KMS-11 (cell line): ENCODE data around the gene KAT8.

Experiments
- H2AFZ ChIP-seq: fragments of 200-600 bp; sonication (generic); 2 replicates; pipeline ENCODE4 v1.6.1; 2016; ENCODE audit warnings: antibody characterized with exemption, mixed run types, low read depth
- H3K27ac ChIP-seq: fragments of 200-600 bp; sonication (generic); 2 replicates; pipeline ENCODE4 v1.6.1; 2016; ENCODE audit warnings: mild to moderate bottlenecking, mixed run types
- H3K27me3 ChIP-seq: fragments of 200-600 bp; sonication (generic); 2 replicates; pipeline ENCODE4 v1.6.1; 2017; ENCODE audit warnings: mild to moderate bottlenecking, low read depth, mixed run types, moderate library complexity; ENCODE audit not compliant: insufficient read depth
- H3K36me3 ChIP-seq: fragments of 200-600 bp; sonication (generic); 2 replicates; pipeline ENCODE4 v1.6.1; 2017; ENCODE audit warnings: mild to moderate bottlenecking, mixed run types; ENCODE audit not compliant: insufficient read depth
- H3K4me1 ChIP-seq: fragments of 200-600 bp; sonication (generic); 2 replicates; pipeline ENCODE4 v1.6.1; 2016; ENCODE audit warnings: mild to moderate bottlenecking, low read depth, mixed run types; ENCODE audit not compliant: poor library complexity, severe bottlenecking
- H3K4me2 ChIP-seq: fragments of 200-600 bp; sonication (generic); 2 replicates; pipeline ENCODE4 v1.7.0; 2016; ENCODE audit warnings: mild to moderate bottlenecking, mixed run types
- H3K4me3 ChIP-seq: fragments of 200-600 bp; sonication (generic); IDR thresholded peaks from 2 replicates; pipeline ENCODE4 v1.6.1; 2017; ENCODE audit warnings: low read depth, low read length, mixed read lengths; ENCODE audit not compliant: insufficient read depth
- H3K79me2 ChIP-seq: fragments of 200-600 bp; sonication (generic); 2 replicates; pipeline ENCODE4 v1.6.1; 2016; ENCODE audit warnings: low read depth, mixed run types; ENCODE audit not compliant: insufficient read depth
- H3K9ac ChIP-seq: fragments of 200-600 bp; sonication (generic); 2 replicates; pipeline ENCODE4 v1.6.1; 2016; ENCODE audit warnings: mild to moderate bottlenecking, mixed run types
- H4K20me1 ChIP-seq: fragments of 200-600 bp; sonication (generic); 2 replicates; pipeline ENCODE4 v1.6.1; 2016; ENCODE audit warnings: mild to moderate bottlenecking, mixed run types; ENCODE audit not compliant: insufficient read depth
- TF ChIP-seq, protein P1 (sequence below): fragments of 200-600 bp; sonication (generic); conservative IDR thresholded peaks from 2 replicates; pipeline ENCODE4 v1.6.1; 2017; ENCODE audit warnings: low read depth, mild to moderate bottlenecking, antibody characterized with exemption, low read length, moderate library complexity, mixed read lengths

The KAT8 gene

DNA sequence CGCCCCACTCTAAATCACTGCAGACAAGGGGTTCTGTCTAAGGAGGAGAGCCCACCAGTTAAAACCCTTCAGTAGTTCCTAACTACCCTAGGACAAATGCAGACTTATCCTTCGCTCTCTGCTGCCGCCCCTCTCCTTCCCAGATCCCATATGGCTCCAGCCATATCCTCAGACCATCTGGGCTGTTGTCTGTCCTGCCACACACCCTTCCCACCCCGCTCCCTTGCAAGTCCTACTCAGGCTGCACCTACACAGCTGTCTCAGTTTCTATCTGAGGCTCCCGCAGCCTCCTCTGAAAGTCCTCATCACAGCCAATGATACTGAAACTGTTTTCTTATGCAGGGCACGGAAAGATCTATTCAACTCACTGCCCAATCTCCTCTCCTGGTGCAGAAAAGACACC lies 10.0 kb upstream of the KAT8 start:
- Histone ChIP-seq H3K36me3 (no peaks in the 10 kb centered on the region), H4K20me1 (no peaks in the 10 kb centered on the region), H3K79me2 (peaks cover 14% of the 10 kb centered on the region; the same call in 1 of the 2 replicates), H3K4me2 (peak overlapping the region; percentile 98), H3K4me3 (peak overlapping the region; percentile 67), H3K4me1 (peaks cover 21% of the 10 kb centered on the region), H3K9ac (peak overlapping the region; percentile 87), H3K27ac (peak overlapping the region; percentile 87), H3K27me3 (no peaks in the 10 kb centered on the region), H2AFZ (peak overlapping the region; percentile 75)
- TF ChIP-seq, protein P1, sequence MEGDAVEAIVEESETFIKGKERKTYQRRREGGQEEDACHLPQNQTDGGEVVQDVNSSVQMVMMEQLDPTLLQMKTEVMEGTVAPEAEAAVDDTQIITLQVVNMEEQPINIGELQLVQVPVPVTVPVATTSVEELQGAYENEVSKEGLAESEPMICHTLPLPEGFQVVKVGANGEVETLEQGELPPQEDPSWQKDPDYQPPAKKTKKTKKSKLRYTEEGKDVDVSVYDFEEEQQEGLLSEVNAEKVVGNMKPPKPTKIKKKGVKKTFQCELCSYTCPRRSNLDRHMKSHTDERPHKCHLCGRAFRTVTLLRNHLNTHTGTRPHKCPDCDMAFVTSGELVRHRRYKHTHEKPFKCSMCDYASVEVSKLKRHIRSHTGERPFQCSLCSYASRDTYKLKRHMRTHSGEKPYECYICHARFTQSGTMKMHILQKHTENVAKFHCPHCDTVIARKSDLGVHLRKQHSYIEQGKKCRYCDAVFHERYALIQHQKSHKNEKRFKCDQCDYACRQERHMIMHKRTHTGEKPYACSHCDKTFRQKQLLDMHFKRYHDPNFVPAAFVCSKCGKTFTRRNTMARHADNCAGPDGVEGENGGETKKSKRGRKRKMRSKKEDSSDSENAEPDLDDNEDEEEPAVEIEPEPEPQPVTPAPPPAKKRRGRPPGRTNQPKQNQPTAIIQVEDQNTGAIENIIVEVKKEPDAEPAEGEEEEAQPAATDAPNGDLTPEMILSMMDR = no peak

DNA sequence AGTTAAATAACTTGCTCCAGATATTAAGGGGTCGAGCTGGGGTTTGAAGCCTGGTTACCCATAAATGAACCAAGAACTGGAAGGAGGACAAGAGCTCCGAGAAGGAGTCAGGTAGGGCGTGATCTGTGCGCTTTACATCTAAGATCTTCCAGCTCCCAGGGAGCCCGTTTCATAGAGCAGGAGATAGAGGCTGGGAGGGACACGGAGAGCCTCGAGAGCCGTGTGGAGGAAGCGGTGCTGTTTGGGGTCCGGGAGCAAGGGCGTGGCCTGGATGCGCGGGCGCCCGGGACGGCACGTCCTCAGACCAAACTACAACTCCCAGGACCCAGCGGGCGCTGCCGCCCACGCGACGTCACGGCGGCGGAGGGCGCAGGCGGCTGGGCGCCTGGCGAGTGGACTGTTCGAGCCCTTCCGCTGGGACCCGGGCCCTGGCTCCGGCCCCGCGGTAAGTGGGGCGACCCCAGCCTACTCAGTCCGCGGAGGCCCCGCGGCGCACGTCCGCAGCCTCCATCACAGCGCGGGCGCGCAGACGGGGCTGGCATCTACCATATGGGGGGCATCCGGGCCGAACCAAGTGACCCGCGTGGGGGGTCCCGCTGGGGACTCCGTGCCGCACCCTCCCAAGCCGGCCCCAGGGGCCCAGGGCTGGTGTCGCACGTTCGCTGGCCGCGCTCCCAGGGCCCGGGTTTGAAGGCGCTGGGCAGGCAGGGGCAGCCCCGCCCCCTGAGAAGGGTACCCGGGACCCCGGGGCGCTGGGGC lies 9.2 kb upstream of the KAT8 start, which contains the start of gene BCKDK:
BCKDK (plus strand) TSS at position 352 of the 759 bp plus-strand sequence. CDS start 838 bp downstream, outside the sequence.
- Histone ChIP-seq H3K4me1 (peaks cover 21% of the 10 kb centered on the region), H3K27ac (peak within 1 kb of the TSS; percentile 87)
- TF ChIP-seq, protein P1 = no peak

DNA sequence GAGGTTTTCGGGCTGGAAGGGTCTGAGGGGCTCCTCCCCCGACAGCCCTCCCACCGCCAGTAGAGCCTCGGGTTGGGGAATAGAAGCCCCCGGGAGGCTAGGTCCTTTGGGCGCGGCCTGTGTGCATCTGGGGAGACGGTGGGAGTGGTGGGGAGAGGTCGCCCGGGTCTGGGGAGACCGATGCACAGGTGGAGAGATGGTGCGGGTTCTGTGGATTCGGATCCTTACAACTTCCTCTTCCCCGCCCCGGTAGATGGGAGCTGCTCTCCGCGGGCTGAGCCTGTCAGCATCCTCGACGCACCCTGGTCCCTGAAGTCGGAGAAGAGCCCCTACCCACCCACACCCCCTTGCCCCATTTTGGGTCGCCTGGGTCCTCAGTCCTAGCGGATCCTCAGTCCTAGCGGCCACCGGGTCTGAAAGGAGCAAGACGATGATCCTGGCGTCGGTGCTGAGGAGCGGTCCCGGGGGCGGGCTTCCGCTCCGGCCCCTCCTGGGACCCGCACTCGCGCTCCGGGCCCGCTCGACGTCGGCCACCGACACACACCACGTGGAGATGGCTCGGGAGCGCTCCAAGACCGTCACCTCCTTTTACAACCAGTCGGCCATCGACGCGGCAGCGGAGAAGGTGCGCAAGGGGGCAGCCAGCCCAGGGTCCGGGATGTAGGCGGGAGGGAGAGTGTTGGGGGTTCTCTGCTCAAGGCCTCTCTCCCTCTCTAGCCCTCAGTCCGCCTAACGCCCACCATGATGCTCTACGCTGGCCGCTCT lies 8.5 kb upstream of the KAT8 start:
- peak overlapping the region; percentile 87 for H3K9ac ChIP-seq
- TF ChIP-seq, protein P1 = no peak
- peak overlapping the region; percentile 75 for H2AFZ ChIP-seq
- peaks cover 21% of the 10 kb centered on the region for H3K4me1 ChIP-seq
- H3K27ac ChIP-seq = peak overlapping the region; percentile 87
- peak overlapping the region; percentile 98 for H3K4me2 ChIP-seq
- H3K27me3 ChIP-seq = no peaks in the 10 kb centered on the region
- peaks cover 14% of the 10 kb centered on the region; the same call in 1 of the 2 replicates for H3K79me2 ChIP-seq
- H4K20me1 ChIP-seq = no peaks in the 10 kb centered on the region
- no peaks in the 10 kb centered on the region for H3K36me3 ChIP-seq
- H3K4me3 ChIP-seq = no peak overlapping the region

More for the DNA sequence above, 9.2 kb upstream of the KAT8 start, which contains the start of gene BCKDK:
- peak within 1 kb of the TSS; percentile 98 for H3K4me2 ChIP-seq
- H3K27me3 ChIP-seq = no peaks in the 10 kb centered on the region
- H4K20me1 ChIP-seq = no peaks in the 10 kb centered on the region
- peaks cover 14% of the 10 kb centered on the region; the same call in 1 of the 2 replicates for H3K79me2 ChIP-seq
- peak within 1 kb of the TSS; percentile 87 for H3K9ac ChIP-seq
- H3K36me3 ChIP-seq = no peaks in the 10 kb centered on the region
- H2AFZ ChIP-seq = peak within 1 kb of the TSS; percentile 75
- peak within 1 kb of the TSS; percentile 67 for H3K4me3 ChIP-seq

DNA sequence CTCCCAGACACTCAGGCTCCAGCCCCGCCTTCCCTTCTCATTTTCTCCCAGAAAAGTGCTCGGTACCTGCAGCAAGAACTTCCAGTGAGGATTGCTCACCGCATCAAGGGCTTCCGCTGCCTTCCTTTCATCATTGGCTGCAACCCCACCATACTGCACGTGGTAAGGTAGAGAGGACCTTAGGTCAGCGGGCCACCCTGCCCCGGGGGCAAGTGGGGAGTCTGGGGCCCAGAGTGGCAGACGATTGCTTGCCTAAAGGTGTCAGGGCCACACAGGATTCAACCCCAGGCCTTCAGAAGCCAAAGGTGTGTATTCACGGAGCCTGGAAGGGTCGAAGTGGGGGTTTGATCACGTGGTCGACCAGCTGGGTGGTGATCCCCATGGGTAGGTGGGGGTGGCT lies 7.8 kb upstream of the KAT8 start:
- Histone ChIP-seq H3K27ac (no peak overlapping the region), H2AFZ (no peak overlapping the region), H3K36me3 (no peaks in the 10 kb centered on the region), H3K4me3 (no peak overlapping the region), H3K9ac (no peak overlapping the region), H3K4me1 (peaks cover 21% of the 10 kb centered on the region), H3K79me2 (peaks cover 14% of the 10 kb centered on the region; the same call in 1 of the 2 replicates), H3K4me2 (peak overlapping the region; percentile 98; the same call in 1 of the 2 replicates), H4K20me1 (no peaks in the 10 kb centered on the region), H3K27me3 (no peaks in the 10 kb centered on the region)
- TF ChIP-seq, protein P1 = no peak
